ENCODE measurements around the gene DDI2.

Gene DDI2

DNA sequence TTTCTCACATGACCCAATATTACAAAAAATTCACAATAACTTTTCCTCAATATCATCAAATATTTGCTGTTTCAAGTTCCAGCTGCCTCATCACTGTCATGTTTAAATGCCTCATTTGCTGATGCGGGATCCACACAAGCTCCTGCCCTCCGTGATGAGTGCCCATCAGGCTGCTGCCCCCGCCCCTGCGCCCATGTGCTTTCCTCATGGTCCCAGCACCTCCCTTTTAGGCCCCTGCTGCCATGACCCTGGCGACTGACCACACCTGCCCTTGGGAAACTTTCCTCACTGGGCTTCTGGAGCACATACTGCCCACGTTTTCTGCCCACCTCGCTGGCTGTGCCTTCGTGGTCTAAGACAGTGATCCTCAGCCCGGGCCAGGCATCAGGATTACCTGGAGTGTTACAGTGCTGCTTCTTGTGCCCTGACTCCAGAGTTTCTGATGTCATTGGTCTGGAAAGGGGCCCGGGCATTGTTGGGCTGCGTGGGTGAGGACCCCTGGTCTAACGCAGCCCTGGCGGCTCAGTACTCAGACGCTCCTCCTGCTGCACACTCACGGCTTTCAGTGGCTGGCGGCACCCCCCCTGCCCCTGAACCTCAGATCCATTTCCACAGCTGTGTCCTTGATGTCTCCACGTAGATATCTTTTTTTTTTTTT is 87.4 kb downstream of the DDI2 start:
- DNase-seq, result no peak

GRCh38 chr1:15705184-15705566 is 87.9 kb downstream of the DDI2 start:
- no peak for DNase-seq

DNA sequence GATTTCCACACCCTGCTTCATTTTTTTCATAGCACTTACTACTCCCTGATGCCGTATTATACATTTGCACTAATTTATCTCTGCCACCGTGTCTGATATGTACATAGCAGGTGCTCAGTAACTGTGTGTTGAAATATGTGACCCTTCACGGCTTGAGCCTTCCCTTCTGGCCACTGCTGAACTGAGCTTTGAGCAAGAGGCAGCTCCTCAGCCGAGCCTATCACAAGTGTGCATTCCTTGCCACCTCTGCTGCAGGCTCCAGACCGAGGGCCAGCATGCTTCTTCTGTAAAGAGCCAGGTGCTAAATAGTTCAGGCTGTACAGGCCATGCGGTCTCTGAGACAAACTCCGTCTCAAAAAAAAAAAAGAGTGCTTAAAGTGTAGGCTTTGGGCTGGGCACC is 89.5 kb downstream of the DDI2 start:
- DNase-seq, result no peak

- no peak for DNase-seq
Observed at GRCh38 chr1:15707239-15707925, 90.1 kb downstream of the DDI2 start.

- DNase-seq, result no peak
Observed at GRCh38 chr1:15708486-15709137, 91.4 kb downstream of the DDI2 start.

DNA sequence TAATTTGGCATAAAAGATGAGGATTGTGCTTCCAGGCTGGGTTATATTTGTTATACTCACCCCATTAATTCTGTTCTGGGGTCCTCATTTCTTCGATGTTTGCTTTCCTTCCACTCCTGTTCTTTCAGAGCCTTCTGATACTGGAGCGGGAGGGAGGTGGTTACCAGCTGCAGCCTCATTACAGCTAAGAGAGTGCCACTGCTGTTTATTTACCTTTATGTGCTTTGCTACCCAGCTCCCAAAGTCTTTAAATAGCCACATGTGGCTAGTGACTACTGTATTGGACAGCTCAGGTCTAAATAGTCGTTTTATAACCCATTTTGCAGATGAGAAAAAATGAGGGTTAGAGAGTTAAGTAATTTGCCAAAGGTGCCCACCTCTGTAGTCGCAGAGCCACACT is 92.0 kb downstream of the DDI2 start:
- DNase-seq, result no peak

DNA sequence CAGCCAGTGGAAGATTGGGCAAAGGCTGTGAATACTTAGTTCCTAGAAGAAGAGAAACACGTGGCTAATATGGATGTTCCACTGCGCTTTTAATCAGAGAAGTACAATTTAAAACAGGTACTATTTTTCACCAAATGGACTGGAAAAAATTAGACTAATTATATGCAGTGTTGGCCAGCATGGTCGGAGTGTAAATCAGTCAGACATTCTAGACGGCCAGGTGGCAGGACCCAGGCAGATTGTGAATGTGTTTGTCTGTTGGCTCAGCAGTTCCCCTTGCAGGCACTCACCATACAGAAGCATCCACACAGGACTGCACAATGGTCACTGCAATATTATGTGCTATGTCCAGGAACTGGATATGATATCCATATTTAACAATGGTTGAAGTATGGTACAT is 94.9 kb downstream of the DDI2 start:
- DNase-seq, result peak in 1 of 2 experiments; percentile 22

DNA sequence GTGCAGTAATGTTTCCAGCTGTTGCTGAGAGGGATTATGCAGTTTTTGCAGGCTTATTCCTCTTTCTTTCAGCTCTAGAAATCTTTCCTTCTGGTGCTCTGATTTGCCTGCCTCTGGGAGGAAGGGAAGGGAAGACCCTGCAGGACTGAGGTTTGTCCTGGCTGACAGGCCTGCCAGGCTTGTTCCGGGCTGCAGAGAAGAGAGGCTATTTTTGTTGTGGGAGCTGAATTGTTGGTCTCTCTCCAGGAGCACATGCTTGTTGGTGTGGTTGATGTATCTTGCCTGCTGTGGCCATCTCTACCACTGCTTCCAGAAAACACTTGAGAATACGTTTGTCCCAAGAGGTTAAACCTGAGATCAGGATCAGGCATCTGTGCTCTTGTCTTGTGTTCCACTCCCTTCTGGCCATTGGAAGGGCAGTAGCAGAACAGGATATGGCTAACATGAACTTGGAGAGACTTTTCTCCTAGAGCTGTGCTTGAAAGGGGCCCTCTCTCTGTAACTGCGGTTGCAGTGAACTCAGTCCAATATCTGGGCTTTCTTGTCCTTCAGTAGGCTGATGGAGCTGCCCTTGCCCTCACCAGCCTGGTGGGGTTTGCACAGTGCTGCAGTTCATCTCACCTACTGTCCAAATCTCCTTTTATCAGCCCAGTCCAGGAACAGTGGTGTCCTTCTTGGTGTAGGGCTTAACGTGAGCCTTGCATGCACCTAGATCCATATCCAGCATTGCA is 97.3 kb downstream of the DDI2 start:
- DNase-seq, result no peak

- no peak for DNase-seq
Observed at GRCh38 chr1:15717418-15718125, 100.3 kb downstream of the DDI2 start.

- no peak for DNase-seq
Observed at GRCh38 chr1:15718199-15718601, 100.9 kb downstream of the DDI2 start.

Data from NCI-H526 (cell line).